OCI-LY7 (cell line): ENCODE data around the gene ZDHHC14.

Experiments
- CTCF ChIP-seq: fragments of 200-600 bp; sonication (generic); conservative IDR thresholded peaks from 2 replicates; pipeline ENCODE4 v1.5.1; 2014; ENCODE audit warnings: mild to moderate bottlenecking, antibody characterized with exemption, low read length, moderate library complexity, mixed read lengths
- EZH2phosphoT487 ChIP-seq: fragments of 200-600 bp; sonication (generic); IDR thresholded peaks from 2 replicates; pipeline ENCODE4 v1.6.1; 2018; ENCODE audit warnings: low read depth, borderline replicate concordance, mild to moderate bottlenecking, mixed run types, antibody characterized with exemption, low read length, moderate library complexity, mixed read lengths

- TF ChIP-seq CTCF (no peak), EZH2phosphoT487 (no peak)
Measured at GRCh38 chr6:157693867-157694266, 312.9 kb downstream of the ZDHHC14 start.
